A673 (cell line): Measurements from ENCODE around the gene EEF1AKMT3. TPM values are rescaled to one million over a fixed set of nuclear protein-coding genes. Genes with fewer than 3 reads are reported as not detected.

ENCODE experiments used
- BruUV-seq: library from RNA; stranded (reverse); fragments of 400-500 nt; replicated peaks from 2 replicates; lab custom pipeline; 2021; lab: Mats Ljungman, UMichigan
- CTCF ChIA-PET: fragments of 300-600 bp; sonication (Branson Sonifier 250); formaldehyde crosslinking; loops from one replicate; lab custom pipeline; 2022; ENCODE audit warnings: antibody characterized with exemption; lab: Charles Lee
- POLR2A ChIA-PET: fragments of 300-600 bp; sonication (Branson Sonifier 250); formaldehyde crosslinking; loops from one replicate; lab custom pipeline; 2022; ENCODE audit warnings: antibody characterized with exemption; ENCODE audit not compliant: low non-redundant PET; lab: Charles Lee
- DNase-seq: peaks from one replicate; pipeline ENCODE4 v3.0.0-alpha.2; 2015; ENCODE audit warnings: low spot score
- H3K27ac ChIP-seq: fragments of 200-600 bp; sonication (generic); 2 replicates; pipeline ENCODE4 v1.5.1; 2016; ENCODE audit warnings: mixed run types, low read depth, mild to moderate bottlenecking, mixed read lengths, antibody characterized with exemption, low read length; ENCODE audit not compliant: poor library complexity, severe bottlenecking
- H3K27me3 ChIP-seq: fragments of 200-600 bp; sonication (generic); replicated peaks from 2 replicates; pipeline ENCODE4 v1.6.1; 2017; ENCODE audit warnings: mixed run types, low read depth, mild to moderate bottlenecking, mixed read lengths, antibody characterized with exemption, low read length; ENCODE audit not compliant: insufficient read depth, poor library complexity
- H3K36me3 ChIP-seq: fragments of 200-600 bp; sonication (generic); 2 replicates; pipeline ENCODE4 v1.6.1; 2016; ENCODE audit warnings: mixed run types, mild to moderate bottlenecking, mixed read lengths, antibody characterized with exemption, low read length; ENCODE audit not compliant: insufficient read depth, poor library complexity, severe bottlenecking
- H3K4me1 ChIP-seq: fragments of 200-600 bp; sonication (generic); 2 replicates; pipeline ENCODE4 v1.6.1; 2017; ENCODE audit warnings: mixed run types, mild to moderate bottlenecking, mixed read lengths, antibody characterized with exemption, low read length; ENCODE audit not compliant: insufficient read depth, poor library complexity, severe bottlenecking
- H3K4me3 ChIP-seq: fragments of 200-600 bp; sonication (generic); 2 replicates; pipeline ENCODE4 v1.5.1; 2016; ENCODE audit warnings: low read depth, mixed run types, mild to moderate bottlenecking, mixed read lengths, low read length; ENCODE audit not compliant: poor library complexity, severe bottlenecking
- H3K9me3 ChIP-seq: fragments of 200-600 bp; sonication (generic); 2 replicates; pipeline ENCODE4 v1.6.1; 2016; ENCODE audit warnings: mixed run types, low read depth, mild to moderate bottlenecking, mixed read lengths, antibody characterized with exemption, low read length; ENCODE audit not compliant: poor library complexity, severe bottlenecking
- EZH2 ChIP-seq: fragments of 200-600 bp; sonication (generic); IDR thresholded peaks from 2 replicates; pipeline ENCODE4 v1.6.1; 2017; ENCODE audit warnings: borderline replicate concordance, low read depth, mild to moderate bottlenecking, mixed read lengths, antibody characterized with exemption, low read length; ENCODE audit not compliant: poor library complexity, severe bottlenecking
- intact Hi-C: fragments of 100-400 bp; cut with micrococcal nuclease; formaldehyde crosslinking; loops from one replicate; pipeline ENCODE4 v1.10.0; 2022; ENCODE audit not compliant: unreplicated experiment
- total RNA-seq: library from RNA; stranded (reverse); gene quantifications from 2 replicates; pipeline ENCODE4 v1.2.3, GENCODE V29; 2021
- TF ChIP-seq, protein P1 (sequence below): fragments of 300-800, 200-600 bp; sonication (generic); conservative IDR thresholded peaks from 2 replicates; pipeline ENCODE4 v1.5.1; 2017; ENCODE audit warnings: low read depth, mild to moderate bottlenecking, antibody characterized with exemption, low read length, moderate library complexity, mixed read lengths

The EEF1AKMT3 gene
- total RNA-seq, 1 experiment from 2014 or later: 5.3 TPM

- no peak overlapping the region for H3K27ac ChIP-seq
- no TSS peak for BruUV-seq
- intact Hi-C loops: loop anchor here (5.0 kb wide), 1 partner anchor 279 kb away; no protein-coding TSS in a partner anchor
- no peak overlapping the region for H3K4me3 ChIP-seq
- TF ChIP-seq, protein P1, sequence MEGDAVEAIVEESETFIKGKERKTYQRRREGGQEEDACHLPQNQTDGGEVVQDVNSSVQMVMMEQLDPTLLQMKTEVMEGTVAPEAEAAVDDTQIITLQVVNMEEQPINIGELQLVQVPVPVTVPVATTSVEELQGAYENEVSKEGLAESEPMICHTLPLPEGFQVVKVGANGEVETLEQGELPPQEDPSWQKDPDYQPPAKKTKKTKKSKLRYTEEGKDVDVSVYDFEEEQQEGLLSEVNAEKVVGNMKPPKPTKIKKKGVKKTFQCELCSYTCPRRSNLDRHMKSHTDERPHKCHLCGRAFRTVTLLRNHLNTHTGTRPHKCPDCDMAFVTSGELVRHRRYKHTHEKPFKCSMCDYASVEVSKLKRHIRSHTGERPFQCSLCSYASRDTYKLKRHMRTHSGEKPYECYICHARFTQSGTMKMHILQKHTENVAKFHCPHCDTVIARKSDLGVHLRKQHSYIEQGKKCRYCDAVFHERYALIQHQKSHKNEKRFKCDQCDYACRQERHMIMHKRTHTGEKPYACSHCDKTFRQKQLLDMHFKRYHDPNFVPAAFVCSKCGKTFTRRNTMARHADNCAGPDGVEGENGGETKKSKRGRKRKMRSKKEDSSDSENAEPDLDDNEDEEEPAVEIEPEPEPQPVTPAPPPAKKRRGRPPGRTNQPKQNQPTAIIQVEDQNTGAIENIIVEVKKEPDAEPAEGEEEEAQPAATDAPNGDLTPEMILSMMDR: no peak
- TF ChIP-seq EZH2: no peak
- POLR2A ChIA-PET: no interaction called here
- CTCF ChIA-PET: no interaction called here
- no peaks in the 10 kb centered on the region for H3K9me3 ChIP-seq
- peaks cover 14% of the 10 kb centered on the region for H3K27me3 ChIP-seq
- peaks cover 3% of the 10 kb centered on the region for H3K36me3 ChIP-seq
- DNase-seq: no peak
- peaks cover 36% of the 10 kb centered on the region for H3K4me1 ChIP-seq
Observed at GRCh38 chr12:57741413-57741789, 31.0 kb upstream of the EEF1AKMT3 start.

GRCh38 chr12:57741844-57742738 lies 30.3 kb upstream of the EEF1AKMT3 start:
- Histone ChIP-seq H3K4me1 (peaks cover 29% of the 10 kb centered on the region), H3K4me3 (no peak overlapping the region), H3K27ac (no peak overlapping the region), H3K36me3 (peaks cover 10% of the 10 kb centered on the region), H3K9me3 (no peaks in the 10 kb centered on the region), H3K27me3 (peaks cover 7% of the 10 kb centered on the region)
- POLR2A ChIA-PET: interaction anchor here (0.6 kb wide), 1 partner anchor 189 kb away, joined by 3 read pairs; no protein-coding TSS in a partner anchor
- TF ChIP-seq, protein P1: no peak
- TF ChIP-seq EZH2: no peak
- BruUV-seq: no TSS peak
- no peak for DNase-seq
- intact Hi-C loops: loop anchor here (5.0 kb wide), 1 partner anchor 280 kb away; no protein-coding TSS in a partner anchor
- CTCF ChIA-PET: no interaction called here

- H3K27me3 ChIP-seq: no peaks in the 10 kb centered on the region
- BruUV-seq: no TSS peak
- no peaks in the 10 kb centered on the region for H3K9me3 ChIP-seq
- CTCF ChIA-PET: no interaction called here
- peaks cover 22% of the 10 kb centered on the region for H3K4me1 ChIP-seq
- POLR2A ChIA-PET: no interaction called here
- no peak for DNase-seq
- peak overlapping the region; percentile 60 for H3K4me3 ChIP-seq
- H3K36me3 ChIP-seq: peaks cover 23% of the 10 kb centered on the region
- intact Hi-C loops: loop anchor here (5.0 kb wide), 1 partner anchor 281 kb away; no protein-coding TSS in a partner anchor
- peak overlapping the region; percentile 97 for H3K27ac ChIP-seq
- TF ChIP-seq, protein P1: no peak
- TF ChIP-seq EZH2: no peak
Observed at GRCh38 chr12:57743769-57744168, 28.6 kb upstream of the EEF1AKMT3 start.
